ENCODE results near the gene PCBP3.

The PCBP3 gene

GRCh38 chr21:45859762-45860357 is 216.3 kb downstream of the PCBP3 start:
- Histone ChIP-seq H3K27me3 (ENCODE audit: insufficient read depth, low read depth) (peaks cover 88% of the 10 kb centered on the region), H3K4me3 (IDR thresholded peaks at IDR 0.05; ENCODE audit: insufficient read depth, low read depth, low read length) (no peak overlapping the region), H2AFZ (ENCODE audit: low read depth) (no peak overlapping the region), H4K20me1 (ENCODE audit: insufficient read depth) (no peaks in the 10 kb centered on the region), H3K4me1 (ENCODE audit: low read depth, poor library complexity, severe bottlenecking) (no peaks in the 10 kb centered on the region), H3K79me2 (ENCODE audit: insufficient read depth, low read depth) (no peaks in the 10 kb centered on the region), H3K36me3 (ENCODE audit: insufficient read depth) (no peaks in the 10 kb centered on the region), H3K27ac (no peak overlapping the region), H3K4me2 (no peak overlapping the region), H3K9ac (no peak overlapping the region)
- TF ChIP-seq, protein P1, sequence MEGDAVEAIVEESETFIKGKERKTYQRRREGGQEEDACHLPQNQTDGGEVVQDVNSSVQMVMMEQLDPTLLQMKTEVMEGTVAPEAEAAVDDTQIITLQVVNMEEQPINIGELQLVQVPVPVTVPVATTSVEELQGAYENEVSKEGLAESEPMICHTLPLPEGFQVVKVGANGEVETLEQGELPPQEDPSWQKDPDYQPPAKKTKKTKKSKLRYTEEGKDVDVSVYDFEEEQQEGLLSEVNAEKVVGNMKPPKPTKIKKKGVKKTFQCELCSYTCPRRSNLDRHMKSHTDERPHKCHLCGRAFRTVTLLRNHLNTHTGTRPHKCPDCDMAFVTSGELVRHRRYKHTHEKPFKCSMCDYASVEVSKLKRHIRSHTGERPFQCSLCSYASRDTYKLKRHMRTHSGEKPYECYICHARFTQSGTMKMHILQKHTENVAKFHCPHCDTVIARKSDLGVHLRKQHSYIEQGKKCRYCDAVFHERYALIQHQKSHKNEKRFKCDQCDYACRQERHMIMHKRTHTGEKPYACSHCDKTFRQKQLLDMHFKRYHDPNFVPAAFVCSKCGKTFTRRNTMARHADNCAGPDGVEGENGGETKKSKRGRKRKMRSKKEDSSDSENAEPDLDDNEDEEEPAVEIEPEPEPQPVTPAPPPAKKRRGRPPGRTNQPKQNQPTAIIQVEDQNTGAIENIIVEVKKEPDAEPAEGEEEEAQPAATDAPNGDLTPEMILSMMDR (conservative IDR thresholded peaks at IDR 0.05; ENCODE audit: low read depth, low read length): no peak

DNA sequence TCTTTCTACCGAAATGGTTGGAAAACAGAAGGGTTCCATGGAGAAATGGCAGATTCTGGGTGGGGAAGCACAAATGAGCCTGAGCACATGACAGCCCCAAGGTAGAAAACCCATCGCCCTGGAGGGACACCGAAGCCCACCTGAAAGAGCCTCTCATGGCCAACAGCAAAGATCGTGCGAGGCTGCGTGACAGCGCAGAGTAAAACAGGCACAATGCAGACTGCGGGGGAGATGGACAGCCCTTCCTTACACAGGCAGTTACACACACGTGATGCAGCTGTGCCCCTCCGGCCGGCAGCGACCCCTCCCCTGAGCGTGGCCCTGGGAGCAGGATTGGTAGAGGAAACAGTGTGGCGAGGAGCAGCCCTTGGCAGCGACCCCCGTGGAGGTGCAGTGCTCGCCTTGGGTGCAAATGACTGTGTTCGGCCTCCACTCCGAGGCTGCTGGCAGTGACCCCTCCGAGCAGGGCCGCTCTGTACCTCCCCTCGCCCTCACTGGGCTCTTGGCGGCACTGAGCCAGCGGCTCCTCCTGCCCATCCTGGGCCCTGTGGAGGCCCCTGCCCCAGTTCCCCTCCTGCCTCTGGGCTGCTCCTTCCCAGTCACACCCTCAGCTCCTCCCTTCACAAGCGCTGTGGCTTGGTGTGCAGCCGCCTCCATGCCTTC is 217.1 kb downstream of the PCBP3 start:
- Histone ChIP-seq H3K27ac (no peak overlapping the region), H3K4me1 (ENCODE audit: low read depth, poor library complexity, severe bottlenecking) (no peaks in the 10 kb centered on the region), H3K79me2 (ENCODE audit: insufficient read depth, low read depth) (no peaks in the 10 kb centered on the region), H3K4me2 (no peak overlapping the region), H2AFZ (ENCODE audit: low read depth) (no peak overlapping the region), H3K4me3 (IDR thresholded peaks at IDR 0.05; ENCODE audit: insufficient read depth, low read depth, low read length) (no peak overlapping the region), H4K20me1 (ENCODE audit: insufficient read depth) (no peaks in the 10 kb centered on the region), H3K27me3 (ENCODE audit: insufficient read depth, low read depth) (peaks cover 90% of the 10 kb centered on the region), H3K9ac (no peak overlapping the region), H3K36me3 (ENCODE audit: insufficient read depth) (no peaks in the 10 kb centered on the region)
- TF ChIP-seq, protein P1 (conservative IDR thresholded peaks at IDR 0.05; ENCODE audit: low read depth, low read length): no peak

DNA sequence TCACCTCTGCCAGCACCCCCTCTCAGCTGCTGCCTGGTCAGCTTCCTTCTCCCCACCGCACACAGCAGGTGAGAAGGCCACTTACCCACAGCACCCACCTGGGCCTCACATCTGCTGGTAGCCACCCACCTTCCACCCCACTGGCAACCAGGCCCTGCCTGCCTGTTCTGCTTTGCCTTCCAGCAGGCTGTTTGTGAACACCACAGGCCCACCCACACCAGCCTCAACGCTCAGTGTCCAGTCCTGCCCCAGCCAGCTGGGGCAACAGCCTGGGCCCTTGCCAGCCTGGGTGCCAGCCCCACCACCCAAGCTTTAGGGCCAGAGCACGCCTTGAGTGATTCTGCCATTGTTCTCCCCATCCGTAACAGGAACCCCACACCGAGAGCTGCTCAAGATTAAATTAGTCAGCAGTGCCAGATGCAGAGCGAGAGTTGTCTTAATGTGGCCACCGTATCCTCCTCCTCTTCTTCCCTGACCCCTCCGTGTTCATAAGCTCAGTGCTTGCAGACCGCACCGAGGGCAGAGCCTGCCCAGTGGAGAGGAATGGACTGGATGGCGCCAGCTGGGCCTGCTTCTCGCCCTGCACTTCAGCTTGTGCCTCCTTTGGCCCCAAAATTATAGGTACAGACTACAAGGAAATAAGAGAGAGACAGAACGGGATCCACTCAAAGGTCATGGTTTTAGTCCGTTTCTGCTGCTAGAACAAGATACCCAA is 217.8 kb downstream of the PCBP3 start:
- H2AFZ ChIP-seq (ENCODE audit: low read depth): no peak overlapping the region
- TF ChIP-seq, protein P1 (conservative IDR thresholded peaks at IDR 0.05; ENCODE audit: low read depth, low read length): no peak
- H3K4me2 ChIP-seq: no peak overlapping the region
- H3K9ac ChIP-seq: no peak overlapping the region
- H3K27me3 ChIP-seq (ENCODE audit: insufficient read depth, low read depth): peaks cover 90% of the 10 kb centered on the region
- H3K79me2 ChIP-seq (ENCODE audit: insufficient read depth, low read depth): no peaks in the 10 kb centered on the region
- H3K4me1 ChIP-seq (ENCODE audit: low read depth, poor library complexity, severe bottlenecking): no peaks in the 10 kb centered on the region
- H3K4me3 ChIP-seq (IDR thresholded peaks at IDR 0.05; ENCODE audit: insufficient read depth, low read depth, low read length): no peak overlapping the region
- H3K36me3 ChIP-seq (ENCODE audit: insufficient read depth): no peaks in the 10 kb centered on the region
- H4K20me1 ChIP-seq (ENCODE audit: insufficient read depth): no peaks in the 10 kb centered on the region
- H3K27ac ChIP-seq: no peak overlapping the region

- H3K4me3 ChIP-seq (IDR thresholded peaks at IDR 0.05; ENCODE audit: insufficient read depth, low read depth, low read length): no peak overlapping the region
- no peak overlapping the region for H3K4me2 ChIP-seq
- no peak overlapping the region for H3K9ac ChIP-seq
- peaks cover 82% of the 10 kb centered on the region for H3K27me3 ChIP-seq (ENCODE audit: insufficient read depth, low read depth)
- no peaks in the 10 kb centered on the region for H3K36me3 ChIP-seq (ENCODE audit: insufficient read depth)
- TF ChIP-seq, protein P1 (conservative IDR thresholded peaks at IDR 0.05; ENCODE audit: low read depth, low read length): no peak
- no peaks in the 10 kb centered on the region for H3K79me2 ChIP-seq (ENCODE audit: insufficient read depth, low read depth)
- no peak overlapping the region for H3K27ac ChIP-seq
- no peaks in the 10 kb centered on the region for H4K20me1 ChIP-seq (ENCODE audit: insufficient read depth)
- no peak overlapping the region for H2AFZ ChIP-seq (ENCODE audit: low read depth)
- no peaks in the 10 kb centered on the region for H3K4me1 ChIP-seq (ENCODE audit: low read depth, poor library complexity, severe bottlenecking)
Measured at GRCh38 chr21:45862543-45863207, 219.2 kb downstream of the PCBP3 start.
